CD4-positive, alpha-beta T cell (primary cell): Measurements from ENCODE around the gene DDX17. TPM values are rescaled to one million over a fixed set of nuclear protein-coding genes. Genes with fewer than 3 reads are reported as not detected.

Experiments
- ATAC-seq: fragments of 200-7000 bp; cut with Tn5 transposase; one replicate; pipeline ENCODE4 v1.10.0; 2022; ENCODE audit warnings: mild to moderate bottlenecking; ENCODE audit not compliant: poor library complexity
- CTCF ChIA-PET: fragments of 350-600 bp; sonication (Branson Sonifier 250); formaldehyde crosslinking; loops from one replicate; lab custom pipeline; 2021; ENCODE audit warnings: antibody characterized with exemption, inconsistent platforms; lab: Charles Lee
- POLR2A ChIA-PET: fragments of 350-600 bp; sonication (Branson Sonifier 250); formaldehyde crosslinking; loops from one replicate; lab custom pipeline; 2021; ENCODE audit warnings: antibody characterized with exemption, inconsistent platforms; lab: Charles Lee
- DNase-seq, 14 experiments: peaks; one replicate each; pipeline ENCODE4 v3.0.0-alpha.2; 2013 to 2020; ENCODE audit warnings: mixed read lengths in 2 of 14
- H3K27ac ChIP-seq, 2 donors: one replicate each; pipeline versions ENCODE4 v1.5.1 to v1.7.0; 2013; ENCODE audit warnings: low read length in 2 of 2, low read depth in 1 of 2, mild to moderate bottlenecking in 1 of 2
- H3K27me3 ChIP-seq, 2 experiments: 1 replicate in 1 of 2; 2 replicates in 1 of 2; pipeline versions ENCODE4 v1.6.1 to v1.7.0; 2013; ENCODE audit warnings: low read length in 2 of 2, control low read depth in 1 of 2, mild to moderate bottlenecking in 1 of 2, moderate library complexity in 1 of 2; ENCODE audit not compliant: insufficient read depth in 2 of 2, control insufficient read depth in 1 of 2
- H3K36me3 ChIP-seq: one replicate; pipeline ENCODE4 v1.6.1; 2013; ENCODE audit warnings: low read length, control low read depth; ENCODE audit not compliant: insufficient read depth
- H3K4me1 ChIP-seq: one replicate; pipeline ENCODE4 v1.6.1; 2013; ENCODE audit warnings: low read length, control low read depth; ENCODE audit not compliant: insufficient read depth
- H3K4me3 ChIP-seq: one replicate; pipeline ENCODE4 v1.5.1; 2013; ENCODE audit warnings: mild to moderate bottlenecking, low read length, moderate library complexity
- H3K9me3 ChIP-seq, 2 experiments: 1 replicate in 1 of 2; 2 replicates in 1 of 2; pipeline versions ENCODE4 v1.6.1 to v1.7.0; 2013; ENCODE audit warnings: low read length in 2 of 2, mild to moderate bottlenecking in 2 of 2, control low read depth in 1 of 2, moderate library complexity in 1 of 2; ENCODE audit not compliant: control insufficient read depth in 1 of 2, insufficient read depth in 1 of 2
- H3K27ac Mint-ChIP-seq: one replicate; pipeline ENCODE4 v1.8.0; 2020; ENCODE audit warnings: mixed read lengths
- H3K27me3 Mint-ChIP-seq: one replicate; pipeline ENCODE4 v1.8.0; 2021; ENCODE audit warnings: mixed read lengths
- H3K36me3 Mint-ChIP-seq: one replicate; pipeline ENCODE4 v1.8.0; 2021; ENCODE audit warnings: low read depth, mixed read lengths
- H3K4me1 Mint-ChIP-seq: one replicate; pipeline ENCODE4 v1.8.0; 2021; ENCODE audit warnings: low read depth, mixed read lengths
- H3K4me3 Mint-ChIP-seq: one replicate; pipeline ENCODE4 v1.8.0; 2020; ENCODE audit warnings: mild to moderate bottlenecking, mixed read lengths
- H3K9me3 Mint-ChIP-seq: one replicate; pipeline ENCODE4 v1.8.0; 2020; ENCODE audit warnings: mixed read lengths
- CTCF ChIP-seq: fragments of 200-600 bp; IDR thresholded peaks from one replicate; pipeline ENCODE4 v1.8.0; 2022; ENCODE audit warnings: antibody characterized with exemption, mild to moderate bottlenecking
- intact Hi-C, 2 experiments: fragments of 100-400 bp; cut with DNase I in 1 of 2; cut with micrococcal nuclease in 1 of 2; formaldehyde crosslinking; loops; one replicate each; pipeline versions ENCODE4 v1.15.1 to v1.9.0; 2023 to 2025; cut with DNase I, micrococcal nuclease
- total RNA-seq, 174 experiments: library from RNA in 2 of 174; stranded (reverse) in 2 of 174; gene quantifications; one replicate each; pipeline ENCODE4 v1.2.3 and lab custom pipeline; 2021 to 2026

The DDX17 gene
- total RNA-seq, 2 experiments from 2014 or later: 454 to 462 TPM

GRCh38 chr22:38523479-38523878 is 17.4 kb upstream of the DDX17 start:
- H3K36me3 ChIP-seq: no peaks in the 10 kb centered on the region
- no peak overlapping the region for H3K4me3 ChIP-seq
- H3K4me1 Mint-ChIP-seq: no peaks in the 10 kb centered on the region
- no peaks in the 10 kb centered on the region for H3K9me3 ChIP-seq
- no peaks in the 10 kb centered on the region for H3K9me3 Mint-ChIP-seq
- peaks cover 4% of the 10 kb centered on the region for H3K27me3 Mint-ChIP-seq
- no peak for TF ChIP-seq CTCF
- no peak overlapping the region for H3K4me3 Mint-ChIP-seq
- no peak overlapping the region for H3K27ac Mint-ChIP-seq
- H3K27me3 ChIP-seq: no peaks in the 10 kb centered on the region
- ChIA-PET POLR2A (interaction anchor here (0.9 to 1.5 kb wide), 3 partner anchors 8 to 209 kb away, joined by 3 to 4 read pairs (median 4); no protein-coding TSS in a partner anchor), CTCF (no interaction called here)
- no peaks in the 10 kb centered on the region for H3K4me1 ChIP-seq
- H3K27ac ChIP-seq: no peak overlapping the region
- intact Hi-C loops: no loop called here
- DNase-seq (no peak), ATAC-seq (no peak)
- H3K36me3 Mint-ChIP-seq: no peaks in the 10 kb centered on the region

GRCh38 chr22:38523029-38523428 is 16.9 kb upstream of the DDX17 start:
- POLR2A ChIA-PET: interaction anchor here (0.8 to 1.5 kb wide), 4 partner anchors 8 to 210 kb away, joined by 3 to 4 read pairs (median 4); no protein-coding TSS in a partner anchor
- H3K27me3 Mint-ChIP-seq: peaks cover 4% of the 10 kb centered on the region
- Histone ChIP-seq H3K27me3 (no peaks in the 10 kb centered on the region), H3K4me3 (no peak overlapping the region), H3K36me3 (no peaks in the 10 kb centered on the region), H3K9me3 (no peaks in the 10 kb centered on the region), H3K27ac (no peak overlapping the region), H3K4me1 (no peaks in the 10 kb centered on the region)
- intact Hi-C loops: no loop called here
- CTCF ChIA-PET: no interaction called here
- DNase-seq (no peak), ATAC-seq (no peak)
- no peak overlapping the region for H3K4me3 Mint-ChIP-seq
- TF ChIP-seq CTCF: no peak
- H3K27ac Mint-ChIP-seq: no peak overlapping the region
- no peaks in the 10 kb centered on the region for H3K36me3 Mint-ChIP-seq
- H3K9me3 Mint-ChIP-seq: no peaks in the 10 kb centered on the region
- no peaks in the 10 kb centered on the region for H3K4me1 Mint-ChIP-seq

GRCh38 chr22:38519453-38520250 is 13.5 kb upstream of the DDX17 start:
- no peaks in the 10 kb centered on the region for H3K9me3 Mint-ChIP-seq
- intact Hi-C loops: no loop called here
- ChIA-PET CTCF (no interaction called here), POLR2A (no interaction called here)
- Histone ChIP-seq H3K4me3 (no peak overlapping the region), H3K9me3 (no peaks in the 10 kb centered on the region), H3K4me1 (no peaks in the 10 kb centered on the region), H3K36me3 (no peaks in the 10 kb centered on the region), H3K27ac (no peak overlapping the region), H3K27me3 (no peaks in the 10 kb centered on the region)
- DNase-seq: no peak
- no peak for TF ChIP-seq CTCF
- no peak overlapping the region for H3K27ac Mint-ChIP-seq
- peaks cover 4% of the 10 kb centered on the region for H3K27me3 Mint-ChIP-seq
- no peaks in the 10 kb centered on the region for H3K36me3 Mint-ChIP-seq
- no peaks in the 10 kb centered on the region for H3K4me1 Mint-ChIP-seq
- H3K4me3 Mint-ChIP-seq: no peak overlapping the region
- ATAC-seq: no peak
